ENCODE data around the gene LAPTM5. TPM values are rescaled to one million over a fixed set of nuclear protein-coding genes. Genes with fewer than 3 reads are reported as not detected.

LAPTM5 gene
- total RNA-seq, 2 experiments from 2014 or later, result 326 to 386 TPM

DNA sequence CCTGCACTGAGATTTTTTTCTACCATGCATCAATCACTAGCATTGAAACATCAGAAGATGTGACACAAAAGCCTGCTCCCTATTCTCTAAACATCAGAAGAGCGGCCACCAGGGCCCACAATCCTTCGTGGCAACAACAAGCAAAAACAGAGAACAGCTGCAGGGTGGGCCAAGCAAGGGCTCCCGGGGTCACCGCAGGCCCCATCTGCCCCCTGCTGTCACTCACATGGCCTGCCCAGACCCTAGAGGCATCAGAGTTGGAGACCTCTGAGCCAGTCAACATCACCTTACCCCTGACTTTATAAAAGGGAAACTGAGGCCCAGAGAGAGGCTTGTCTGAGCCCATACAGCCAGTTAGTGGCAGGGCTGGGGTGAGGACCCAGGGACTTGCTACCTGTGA is 1.8 kb downstream of the LAPTM5 start:
- CTCF ChIA-PET, result interaction anchor here (1.5 to 30.3 kb wide), 5 partner anchors 12 to 36 kb away, joined by 3 to 438 read pairs (median 141); no protein-coding TSS in a partner anchor

DNA sequence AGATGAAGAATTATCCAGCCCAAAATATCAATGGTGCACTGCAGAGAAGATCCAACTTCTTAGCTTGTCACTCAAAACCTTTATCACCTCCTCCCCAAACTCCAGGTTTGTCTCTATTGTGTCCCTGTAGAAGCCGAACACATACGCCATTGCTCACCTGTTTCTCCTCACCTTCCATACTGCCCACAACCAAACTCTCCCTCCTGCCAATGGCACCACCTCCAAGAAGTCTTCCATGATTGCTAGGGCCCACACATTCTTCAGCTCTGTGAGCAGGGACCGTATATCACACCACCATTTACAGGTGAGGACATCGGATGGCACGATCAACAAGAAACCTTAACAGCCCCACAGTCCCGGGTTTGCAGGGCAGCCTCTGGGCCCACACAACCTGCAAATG is 2.2 kb downstream of the LAPTM5 start:
- peaks cover 39% of the 10 kb centered on the region for H3K36me3 Mint-ChIP-seq
- no peaks in the 10 kb centered on the region for H3K27me3 Mint-ChIP-seq
- CTCF ChIA-PET, result interaction anchor here (0.9 to 30.3 kb wide), 6 partner anchors 12 to 35 kb away, joined by 3 to 438 read pairs (median 72); no protein-coding TSS in a partner anchor
- no peaks in the 10 kb centered on the region for H3K9me3 Mint-ChIP-seq (ENCODE audit: low read depth)
- ATAC-seq (no peak), DNase-seq (no peak)
- peaks cover 82% of the 10 kb centered on the region for H3K4me1 Mint-ChIP-seq
- H3K4me3 Mint-ChIP-seq, result peak overlapping the region; percentile 98
- peak overlapping the region; percentile 95 for H3K27ac Mint-ChIP-seq

More for the DNA sequence above, 1.8 kb downstream of the LAPTM5 start:
- peak overlapping the region; percentile 95 for H3K27ac Mint-ChIP-seq
- peaks cover 39% of the 10 kb centered on the region for H3K36me3 Mint-ChIP-seq
- DNase-seq, result no peak
- H3K4me3 Mint-ChIP-seq, result peak overlapping the region; percentile 98
- ATAC-seq, result no peak
- no peaks in the 10 kb centered on the region for H3K27me3 Mint-ChIP-seq
- H3K4me1 Mint-ChIP-seq, result peaks cover 82% of the 10 kb centered on the region
- H3K9me3 Mint-ChIP-seq (ENCODE audit: low read depth), result no peaks in the 10 kb centered on the region

DNA sequence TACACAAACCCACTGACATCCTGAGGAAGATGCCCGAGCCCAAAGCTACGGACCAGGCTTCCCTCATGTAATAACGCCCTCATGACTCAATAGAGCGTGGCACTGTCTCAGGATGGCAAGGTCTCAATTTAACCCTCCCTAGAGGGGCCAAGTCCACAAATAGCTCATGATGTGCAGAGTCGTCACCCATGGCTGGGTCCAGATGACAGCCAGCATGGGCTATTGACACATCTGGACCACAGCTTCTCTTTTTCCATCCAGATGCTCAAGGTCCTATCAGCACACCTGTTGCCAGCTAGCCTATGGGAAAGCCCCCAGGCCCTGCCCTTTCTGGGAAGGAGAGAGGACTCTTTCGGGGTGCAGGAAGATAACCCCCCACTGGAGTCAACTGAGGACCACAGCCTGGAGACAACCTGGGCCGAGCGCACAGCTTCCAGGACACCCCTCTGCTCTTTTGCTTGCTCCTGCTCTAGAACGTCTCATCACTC is 2.8 kb downstream of the LAPTM5 start:
- no peaks in the 10 kb centered on the region for H3K27me3 Mint-ChIP-seq
- H3K9me3 Mint-ChIP-seq (ENCODE audit: low read depth), result no peaks in the 10 kb centered on the region
- no peak for DNase-seq
- no peak for ATAC-seq
- peaks cover 39% of the 10 kb centered on the region for H3K36me3 Mint-ChIP-seq
- CTCF ChIA-PET, result interaction anchor here (0.9 to 30.3 kb wide), 5 partner anchors 11 to 35 kb away, joined by 3 to 438 read pairs (median 141); no protein-coding TSS in a partner anchor
- peaks cover 82% of the 10 kb centered on the region for H3K4me1 Mint-ChIP-seq
- peak overlapping the region; percentile 95 for H3K27ac Mint-ChIP-seq
- H3K4me3 Mint-ChIP-seq, result peak overlapping the region; percentile 98

DNA sequence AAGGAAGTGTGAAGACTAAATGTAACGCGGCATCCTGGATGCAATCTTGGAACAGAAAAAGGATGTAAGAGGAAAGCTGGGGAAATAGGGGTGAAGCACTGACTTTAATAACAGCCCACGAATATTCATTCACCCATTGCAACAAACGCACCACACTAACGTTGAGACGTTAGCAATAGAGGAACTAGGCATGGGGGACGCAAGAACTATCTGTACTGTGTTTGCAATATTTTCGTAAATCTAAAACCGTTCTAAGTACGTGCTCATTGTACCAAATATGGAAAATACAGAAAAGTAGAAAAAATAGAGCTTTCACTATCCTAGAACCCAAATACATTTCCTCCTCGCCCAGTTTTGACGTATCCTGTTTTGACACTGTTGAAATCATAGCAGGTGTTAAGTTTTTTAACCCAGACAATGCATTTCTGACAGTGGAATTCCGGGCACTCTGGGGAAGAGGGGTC is 3.9 kb downstream of the LAPTM5 start:
- DNase-seq (no peak), ATAC-seq (no peak)
- H3K36me3 Mint-ChIP-seq, result peaks cover 48% of the 10 kb centered on the region
- peak overlapping the region; percentile 95 for H3K27ac Mint-ChIP-seq
- peaks cover 83% of the 10 kb centered on the region for H3K4me1 Mint-ChIP-seq
- no peaks in the 10 kb centered on the region for H3K27me3 Mint-ChIP-seq
- H3K9me3 Mint-ChIP-seq (ENCODE audit: low read depth), result no peaks in the 10 kb centered on the region
- H3K4me3 Mint-ChIP-seq, result peak overlapping the region; percentile 98
- CTCF ChIA-PET, result interaction anchor here (13.2 to 30.3 kb wide), 3 partner anchors 10 to 34 kb away, joined by 141 to 438 read pairs (median 200); no protein-coding TSS in a partner anchor

DNA sequence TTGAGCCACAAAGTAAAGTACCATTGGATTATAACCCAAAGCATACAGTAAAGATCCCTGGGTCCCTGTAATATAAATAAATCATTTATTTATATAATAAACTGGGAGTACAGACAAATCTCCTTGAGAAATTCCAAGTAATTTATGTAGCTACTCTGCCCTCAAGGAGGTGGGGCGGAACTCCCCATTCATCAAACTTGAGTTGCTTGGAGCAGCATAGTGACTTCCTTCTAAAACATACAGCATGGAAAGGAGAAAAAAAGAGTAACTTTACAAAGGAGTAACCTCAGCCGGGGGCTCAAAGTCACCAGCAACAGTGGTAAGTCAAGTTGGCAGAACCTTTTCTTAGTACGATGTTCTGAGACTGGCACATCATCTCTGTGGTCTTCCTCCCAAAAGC is 4.5 kb downstream of the LAPTM5 start:
- Mint-ChIP-seq H3K27ac (peak overlapping the region; percentile 95), H3K27me3 (no peaks in the 10 kb centered on the region), H3K36me3 (peaks cover 50% of the 10 kb centered on the region), H3K4me3 (peak overlapping the region; percentile 98), H3K4me1 (peaks cover 83% of the 10 kb centered on the region), H3K9me3 (ENCODE audit: low read depth) (no peaks in the 10 kb centered on the region)
- ATAC-seq (no peak), DNase-seq (no peak)
- CTCF ChIA-PET, result interaction anchor here (13.2 to 30.3 kb wide), 3 partner anchors 10 to 33 kb away, joined by 141 to 438 read pairs (median 200); no protein-coding TSS in a partner anchor

DNA sequence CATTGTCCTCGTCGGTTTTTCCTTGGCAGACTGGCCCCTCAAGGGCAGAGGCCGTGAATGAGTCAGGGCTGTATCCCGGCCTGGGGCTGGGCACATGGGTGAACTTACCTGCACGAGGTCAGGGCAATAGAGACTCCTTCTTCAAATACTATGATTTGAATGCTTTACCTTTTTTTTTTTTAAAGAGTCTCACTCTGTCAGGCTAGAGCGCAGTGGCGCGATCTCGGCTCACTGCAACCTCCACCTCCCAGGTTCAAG is 5.0 kb downstream of the LAPTM5 start:
- H3K36me3 Mint-ChIP-seq, result peaks cover 54% of the 10 kb centered on the region
- peak overlapping the region; percentile 31 for H3K4me3 Mint-ChIP-seq
- no peaks in the 10 kb centered on the region for H3K9me3 Mint-ChIP-seq (ENCODE audit: low read depth)
- DNase-seq, result no peak
- peak overlapping the region; percentile 96 for H3K27ac Mint-ChIP-seq
- peaks cover 84% of the 10 kb centered on the region for H3K4me1 Mint-ChIP-seq
- no peak for ATAC-seq
- no peaks in the 10 kb centered on the region for H3K27me3 Mint-ChIP-seq
- CTCF ChIA-PET, result interaction anchor here (1.4 to 30.3 kb wide), 4 partner anchors 9 to 33 kb away, joined by 3 to 438 read pairs (median 170); no protein-coding TSS in a partner anchor

DNA sequence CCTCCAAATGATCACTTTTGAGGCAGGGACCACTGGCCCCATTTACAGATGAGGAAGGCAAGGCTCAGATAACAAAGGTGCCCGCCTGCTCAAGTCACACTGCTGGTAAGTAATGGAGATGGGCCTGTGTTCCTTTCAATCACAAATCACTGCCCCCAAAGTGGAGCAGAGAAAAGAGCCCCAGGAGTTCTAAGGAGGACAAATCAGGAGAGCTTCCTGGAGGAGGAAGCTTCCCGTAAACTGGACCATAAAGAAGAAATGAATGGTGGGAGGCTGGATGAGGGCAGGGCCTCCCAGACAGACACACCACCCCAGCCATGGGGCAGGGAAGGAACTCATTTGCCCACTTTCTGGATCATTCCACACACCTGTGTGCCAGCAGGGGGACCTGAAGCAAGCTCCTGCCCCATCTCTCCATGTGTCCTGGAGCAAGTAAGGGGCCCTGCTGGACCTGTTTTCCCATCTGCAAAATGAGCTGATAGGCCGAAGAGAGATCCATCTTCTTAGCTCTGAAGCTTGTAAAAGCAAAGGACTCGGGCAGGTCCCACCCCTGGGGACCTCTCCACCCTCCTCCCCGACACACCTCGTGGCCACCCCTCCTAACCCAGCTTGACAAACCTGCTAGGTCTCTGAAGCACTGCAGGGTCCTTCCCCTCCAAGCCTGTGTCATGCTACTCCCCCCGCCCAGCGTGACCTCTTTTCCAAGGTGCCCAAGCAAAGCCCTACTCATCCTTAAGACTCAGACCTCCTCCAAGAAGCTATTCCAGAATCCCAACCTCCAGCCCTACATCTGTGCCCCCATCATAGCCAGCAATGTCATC is 5.5 kb downstream of the LAPTM5 start:
- peak overlapping the region; percentile 31 for H3K4me3 Mint-ChIP-seq
- ATAC-seq (no peak), DNase-seq (no peak)
- CTCF ChIA-PET, result interaction anchor here (1.4 to 30.3 kb wide), 4 partner anchors 9 to 32 kb away, joined by 3 to 438 read pairs (median 170); no protein-coding TSS in a partner anchor
- no peaks in the 10 kb centered on the region for H3K9me3 Mint-ChIP-seq (ENCODE audit: low read depth)
- H3K27me3 Mint-ChIP-seq, result no peaks in the 10 kb centered on the region
- H3K4me1 Mint-ChIP-seq, result peaks cover 88% of the 10 kb centered on the region
- peaks cover 55% of the 10 kb centered on the region for H3K36me3 Mint-ChIP-seq
- H3K27ac Mint-ChIP-seq, result peak overlapping the region; percentile 96

DNA sequence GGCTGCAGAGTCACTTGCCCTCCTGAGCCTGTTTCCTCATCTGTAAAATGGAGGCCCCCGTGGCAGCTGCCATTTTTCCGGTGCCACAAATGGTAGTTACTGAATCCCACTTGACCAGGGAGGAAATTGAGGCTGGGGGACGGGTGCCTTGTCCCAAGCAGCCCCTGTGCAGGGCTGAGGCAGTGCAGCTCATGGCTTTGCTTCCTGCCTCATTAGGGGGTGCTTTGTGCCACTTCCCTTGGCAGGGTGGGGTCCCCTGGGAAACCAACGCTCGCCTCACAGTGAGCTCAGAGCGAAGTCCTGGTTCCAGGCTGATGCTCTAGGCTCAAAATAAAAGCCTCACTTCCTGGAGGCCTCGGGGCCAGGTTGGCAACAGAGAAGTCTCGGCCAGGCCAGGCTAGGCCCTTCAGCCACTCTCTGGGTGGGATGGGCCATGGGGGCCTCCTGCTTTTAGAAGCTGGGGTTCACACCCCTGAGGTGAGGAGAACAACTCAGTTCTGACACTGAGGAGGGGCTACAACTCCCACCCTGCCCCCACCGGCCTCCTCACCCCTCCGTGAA is 6.8 kb downstream of the LAPTM5 start:
- CTCF ChIA-PET, result interaction anchor here (1.0 to 30.3 kb wide), 6 partner anchors 6 to 50 kb away, joined by 3 to 438 read pairs (median 170); partner anchors contain the start of gene LAPTM5

DNA sequence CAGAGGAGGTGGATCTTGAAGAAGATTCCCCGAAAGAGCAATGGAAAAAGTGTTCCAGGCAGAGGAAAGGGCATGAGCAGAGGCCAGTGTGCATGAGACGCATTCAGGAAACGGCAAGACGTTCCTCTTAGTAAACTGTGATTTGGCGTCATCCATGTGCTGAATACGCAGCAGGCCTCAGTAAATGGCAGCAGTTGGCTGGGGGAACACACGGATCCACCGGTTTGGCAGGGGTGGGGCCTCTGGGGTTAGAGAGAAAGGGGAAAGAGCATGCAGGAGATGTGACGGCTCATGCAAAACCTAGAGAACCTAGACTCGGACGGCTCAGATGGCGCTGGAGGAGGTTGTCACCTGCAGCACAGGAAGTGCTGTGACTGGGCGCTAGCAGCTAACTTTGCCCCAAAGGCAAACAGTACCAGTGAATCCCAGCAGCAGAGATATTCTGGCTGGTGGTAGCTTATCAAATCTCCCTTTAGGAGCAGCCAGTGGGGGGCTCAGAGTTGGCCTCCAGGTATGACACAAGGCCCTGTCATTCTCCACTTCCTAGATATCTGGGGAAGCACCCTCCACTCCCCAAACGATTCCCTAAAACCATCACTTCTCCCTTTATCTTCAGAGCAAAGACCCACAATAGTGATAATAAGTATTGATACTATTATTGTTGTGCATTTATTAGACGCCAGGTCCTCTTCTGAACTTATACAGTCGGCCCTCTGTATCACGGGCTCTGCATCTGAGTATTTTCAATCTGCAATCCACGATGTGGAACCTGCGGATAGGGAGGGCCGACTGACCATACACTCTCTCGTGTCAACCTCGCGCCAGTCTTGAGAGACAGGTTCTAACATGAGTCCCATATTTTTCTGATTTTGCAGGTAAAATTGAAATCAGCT is 7.6 kb downstream of the LAPTM5 start:
- Mint-ChIP-seq H3K4me3 (peak overlapping the region; percentile 64), H3K9me3 (ENCODE audit: low read depth) (no peaks in the 10 kb centered on the region), H3K4me1 (peaks cover 98% of the 10 kb centered on the region), H3K36me3 (peaks cover 42% of the 10 kb centered on the region), H3K27me3 (no peaks in the 10 kb centered on the region), H3K27ac (peak overlapping the region; percentile 96)
- peak; percentile 85 for DNase-seq
- CTCF ChIA-PET, result interaction anchor here (1.0 to 30.3 kb wide), 7 partner anchors 6 to 51 kb away, joined by 3 to 438 read pairs (median 141); partner anchors contain the start of gene LAPTM5
- ATAC-seq, result peak; percentile 54

More for the DNA sequence above, 6.8 kb downstream of the LAPTM5 start:
- no peaks in the 10 kb centered on the region for H3K27me3 Mint-ChIP-seq
- ATAC-seq, result no peak
- peaks cover 51% of the 10 kb centered on the region for H3K36me3 Mint-ChIP-seq
- H3K4me3 Mint-ChIP-seq, result peak overlapping the region; percentile 64
- peaks cover 97% of the 10 kb centered on the region for H3K4me1 Mint-ChIP-seq
- H3K27ac Mint-ChIP-seq, result peak overlapping the region; percentile 96
- DNase-seq, result no peak
- H3K9me3 Mint-ChIP-seq (ENCODE audit: low read depth), result no peaks in the 10 kb centered on the region

DNA sequence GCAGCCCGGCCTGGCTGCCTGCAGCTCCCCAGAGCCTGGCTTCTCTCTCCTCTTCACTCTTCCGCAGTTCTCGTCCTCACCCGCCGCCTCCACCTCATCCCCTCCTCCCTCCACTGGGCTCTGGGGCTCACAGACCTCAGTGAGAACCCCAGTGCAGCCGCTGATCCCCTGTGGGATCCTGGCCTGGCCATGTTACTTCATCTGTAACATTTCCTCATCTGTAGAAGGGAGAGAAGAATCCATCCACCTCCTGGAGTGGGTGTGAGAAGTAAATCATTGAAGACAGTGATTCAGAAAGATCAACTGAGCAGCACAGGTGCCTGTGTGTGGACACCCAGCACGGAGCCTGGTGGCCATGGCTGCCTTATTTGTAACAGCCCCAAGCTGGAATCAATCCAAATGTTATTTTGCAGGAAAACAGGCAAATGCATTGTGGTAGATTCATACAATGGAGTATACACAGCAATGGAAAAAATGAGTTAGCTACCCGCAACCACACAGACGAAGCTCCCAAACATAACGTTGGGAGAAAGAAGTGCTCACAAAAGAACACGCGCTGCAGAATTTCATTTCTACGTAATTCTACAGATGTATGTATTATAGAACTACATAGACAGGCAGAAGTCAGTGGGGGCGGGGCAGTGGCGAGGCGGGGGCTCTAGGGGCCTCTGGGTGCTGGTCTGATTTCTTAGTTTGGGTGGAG is 8.7 kb downstream of the LAPTM5 start:
- ATAC-seq (peak; percentile 10), DNase-seq (no peak)
- H3K4me1 Mint-ChIP-seq, result peaks cover 99% of the 10 kb centered on the region
- H3K9me3 Mint-ChIP-seq (ENCODE audit: low read depth), result no peaks in the 10 kb centered on the region
- H3K27ac Mint-ChIP-seq, result peak overlapping the region; percentile 96
- H3K27me3 Mint-ChIP-seq, result no peaks in the 10 kb centered on the region
- H3K4me3 Mint-ChIP-seq, result peak overlapping the region; percentile 64
- peaks cover 38% of the 10 kb centered on the region for H3K36me3 Mint-ChIP-seq
- CTCF ChIA-PET, result interaction anchor here (1.0 to 30.3 kb wide), 5 partner anchors 8 to 52 kb away, joined by 3 to 438 read pairs (median 141); partner anchors contain the start of gene LAPTM5

DNA sequence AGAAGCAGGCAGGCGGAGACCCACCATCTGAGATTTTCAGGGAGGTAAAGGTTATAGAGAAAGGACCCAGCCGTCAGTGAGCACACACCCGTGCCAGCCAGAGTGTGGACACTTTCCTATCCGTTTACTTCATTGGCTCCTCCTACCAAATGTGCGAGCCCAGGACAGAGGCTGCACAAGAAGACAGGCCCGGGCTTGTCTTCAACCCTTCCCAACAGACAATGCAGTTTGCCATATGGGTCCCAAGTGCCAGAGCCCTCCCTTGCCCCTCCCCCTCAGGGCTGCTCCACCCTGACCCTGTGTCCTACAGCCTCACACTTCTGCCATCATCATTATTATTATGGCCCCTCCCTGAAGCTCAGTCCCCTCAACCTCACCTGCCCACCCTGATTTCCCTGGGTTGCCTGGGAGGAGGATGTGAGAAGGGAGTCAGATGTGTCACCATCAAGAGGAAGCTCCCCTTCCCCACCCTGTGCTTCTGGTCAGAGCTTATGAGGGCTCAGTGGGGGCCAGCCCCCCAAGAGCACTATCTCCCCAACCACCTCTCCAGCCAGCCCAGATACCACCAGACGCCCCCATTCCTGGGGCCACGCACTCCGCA is 9.4 kb downstream of the LAPTM5 start:
- no peaks in the 10 kb centered on the region for H3K9me3 Mint-ChIP-seq (ENCODE audit: low read depth)
- peaks cover 36% of the 10 kb centered on the region for H3K36me3 Mint-ChIP-seq
- H3K27ac Mint-ChIP-seq, result peak overlapping the region; percentile 96
- no peak for ATAC-seq
- DNase-seq, result no peak
- CTCF ChIA-PET, result interaction anchor here (1.0 to 30.3 kb wide), 5 partner anchors 8 to 53 kb away, joined by 3 to 438 read pairs (median 141); partner anchors contain the start of gene LAPTM5
- H3K4me3 Mint-ChIP-seq, result peak overlapping the region; percentile 64
- peaks cover 99% of the 10 kb centered on the region for H3K4me1 Mint-ChIP-seq
- no peaks in the 10 kb centered on the region for H3K27me3 Mint-ChIP-seq

Data from activated CD8-positive, alpha-beta memory T cell treated with anti-CD3 and anti-CD28 coated beads, Interleukin-2, amount 10 ng/mL, durations not matched to agents 7 days and 5 days (primary cell).